Loucy (cell line): ENCODE results near the gene MCIDAS.

Source experiments
- H2AFZ ChIP-seq: fragments of 200-600 bp; sonication (generic); 2 replicates; pipeline ENCODE4 v1.6.0; 2016; ENCODE audit warnings: antibody characterized with exemption, mild to moderate bottlenecking, low read length, moderate library complexity
- H3F3A ChIP-seq: fragments of 200-600 bp; 2 replicates; pipeline ENCODE4 v1.6.0; 2016; ENCODE audit warnings: antibody characterized with exemption, low read depth, mild to moderate bottlenecking
- H3K27me3 ChIP-seq: fragments of 200-600 bp; sonication (generic); 2 replicates; pipeline ENCODE4 v1.6.1; 2014; ENCODE audit warnings: low read length, mild to moderate bottlenecking; ENCODE audit not compliant: insufficient read depth, poor library complexity, severe bottlenecking
- H3K36me3 ChIP-seq: fragments of 200-600 bp; sonication (generic); 2 replicates; pipeline ENCODE4 v1.6.1; 2016; ENCODE audit warnings: low read length; ENCODE audit not compliant: insufficient read depth
- H3K4me1 ChIP-seq: fragments of 200-600 bp; sonication (generic); 2 replicates; pipeline ENCODE4 v1.5.1; 2014; ENCODE audit warnings: low read length, mild to moderate bottlenecking; ENCODE audit not compliant: insufficient read depth, poor library complexity, severe bottlenecking
- H3K4me2 ChIP-seq: fragments of 200-600 bp; sonication (generic); 2 replicates; pipeline ENCODE4 v1.6.0; 2014; ENCODE audit warnings: antibody characterized with exemption, low read length, low read depth, mild to moderate bottlenecking; ENCODE audit not compliant: poor library complexity, severe bottlenecking
- H3K4me3 ChIP-seq: fragments of 200-600 bp; sonication (generic); 2 replicates; pipeline ENCODE4 v1.5.1; 2014; ENCODE audit warnings: low read length, mild to moderate bottlenecking, mixed read lengths; ENCODE audit not compliant: poor library complexity, severe bottlenecking
- H3K79me2 ChIP-seq: fragments of 200-600 bp; sonication (generic); 2 replicates; pipeline ENCODE4 v1.6.1; 2014; ENCODE audit warnings: low read length; ENCODE audit not compliant: insufficient read depth
- H3K9ac ChIP-seq: fragments of 200-600 bp; sonication (generic); 2 replicates; pipeline ENCODE4 v1.6.0; 2014; ENCODE audit warnings: mild to moderate bottlenecking, low read depth, low read length, moderate library complexity; ENCODE audit not compliant: poor library complexity, severe bottlenecking
- H3K9me2 ChIP-seq: fragments of 200-600 bp; sonication (generic); replicated peaks from 2 replicates; pipeline ENCODE4 v1.6.1; 2016; ENCODE audit warnings: low read depth, low read length, mixed read lengths
- H3K9me3 ChIP-seq: fragments of 200-600 bp; sonication (generic); 2 replicates; pipeline ENCODE4 v1.6.1; 2014; ENCODE audit warnings: mild to moderate bottlenecking, antibody characterized with exemption, low read length, low read depth; ENCODE audit not compliant: insufficient read depth
- H4K20me1 ChIP-seq: fragments of 200-600 bp; sonication (generic); 2 replicates; pipeline ENCODE4 v1.6.0; 2014; ENCODE audit warnings: antibody characterized with exemption, low read length, mild to moderate bottlenecking; ENCODE audit not compliant: insufficient read depth, poor library complexity, severe bottlenecking
- CTCF ChIP-seq: fragments of 200-600 bp; sonication (generic); conservative IDR thresholded peaks from 2 replicates; pipeline ENCODE4 v1.5.1; 2014; ENCODE audit warnings: mild to moderate bottlenecking, antibody characterized with exemption, low read length
- EZH2phosphoT487 ChIP-seq: fragments of 200-600 bp; IDR thresholded peaks from 2 replicates; pipeline ENCODE4 v1.6.1; 2018; ENCODE audit warnings: antibody characterized with exemption, mild to moderate bottlenecking, moderate library complexity, borderline replicate concordance

The MCIDAS gene

DNA sequence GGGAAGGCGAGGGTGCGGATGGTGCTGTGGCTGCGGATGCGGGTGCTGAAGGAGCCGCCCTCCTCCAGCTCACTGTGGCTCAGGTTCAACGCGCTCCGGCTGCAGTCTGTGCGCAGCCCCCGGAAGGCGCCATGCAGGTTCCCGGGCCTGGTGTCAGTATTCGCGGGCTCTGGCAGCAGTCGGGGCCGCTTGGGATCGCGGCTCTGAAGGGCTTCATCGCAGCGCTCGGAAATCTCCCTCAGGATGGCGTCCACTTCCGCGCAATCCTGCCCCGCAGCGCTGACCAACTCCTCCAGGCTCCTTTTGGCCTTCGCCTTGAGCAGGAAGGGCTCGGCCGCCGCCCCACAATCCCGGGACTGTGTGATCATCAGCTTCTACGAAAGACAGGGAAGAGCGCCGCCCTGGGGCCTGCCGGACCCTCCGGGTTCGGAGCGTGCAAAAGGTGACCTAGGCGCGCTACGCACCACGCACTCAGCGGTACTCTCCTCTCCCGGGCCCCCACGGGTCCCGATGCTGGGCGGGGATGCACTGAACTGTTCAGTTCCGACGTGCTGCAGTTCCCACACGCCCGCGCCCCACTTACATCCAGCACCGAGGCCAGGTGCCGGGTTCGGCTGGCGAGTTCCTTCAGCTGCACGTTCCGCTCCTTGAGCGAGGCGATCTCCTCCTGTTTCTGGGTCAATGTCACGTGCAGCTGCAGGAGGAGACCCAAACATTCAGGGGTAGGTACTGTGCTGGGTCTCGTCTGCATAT is 6.5 kb downstream of the MCIDAS start:
- Histone ChIP-seq H3K36me3 (no peaks in the 10 kb centered on the region), H3K27me3 (no peaks in the 10 kb centered on the region), H3F3A (no peaks in the 10 kb centered on the region), H3K4me1 (no peaks in the 10 kb centered on the region), H3K9me2 (no peaks in the 10 kb centered on the region), H3K9me3 (no peaks in the 10 kb centered on the region), H2AFZ (no peak overlapping the region), H4K20me1 (no peaks in the 10 kb centered on the region), H3K4me3 (no peak overlapping the region), H3K79me2 (no peaks in the 10 kb centered on the region), H3K9ac (no peak overlapping the region), H3K4me2 (no peak overlapping the region)
- TF ChIP-seq EZH2phosphoT487 (no peak), CTCF (no peak)

DNA sequence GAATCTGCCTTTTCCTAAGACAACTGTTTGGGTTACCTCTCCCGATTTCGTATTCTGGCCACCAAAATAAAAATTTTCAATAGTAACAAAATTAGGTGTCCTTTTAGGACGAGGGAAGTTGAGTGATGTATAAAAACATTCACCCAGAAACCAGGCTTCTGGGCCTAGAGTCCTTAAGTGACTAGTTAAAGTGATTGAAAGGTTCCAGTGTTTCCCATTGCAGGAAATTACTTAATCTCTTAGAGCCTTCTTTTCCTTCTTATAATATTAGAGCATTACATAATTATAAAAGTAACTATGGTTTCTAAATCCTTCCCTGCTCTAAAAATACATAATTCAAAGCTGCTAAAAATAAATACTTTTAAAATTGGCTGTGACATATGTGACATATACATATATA is 7.3 kb downstream of the MCIDAS start:
- H3K4me2 ChIP-seq: no peak overlapping the region
- no peak overlapping the region for H3K9ac ChIP-seq
- no peaks in the 10 kb centered on the region for H3K27me3 ChIP-seq
- H3K9me2 ChIP-seq: no peaks in the 10 kb centered on the region
- H3K4me3 ChIP-seq: no peak overlapping the region
- H3K79me2 ChIP-seq: no peaks in the 10 kb centered on the region
- TF ChIP-seq EZH2phosphoT487: no peak
- TF ChIP-seq CTCF: no peak
- H4K20me1 ChIP-seq: no peaks in the 10 kb centered on the region
- H3K36me3 ChIP-seq: no peaks in the 10 kb centered on the region
- no peaks in the 10 kb centered on the region for H3K9me3 ChIP-seq
- no peaks in the 10 kb centered on the region for H3K4me1 ChIP-seq
- H2AFZ ChIP-seq: no peak overlapping the region
- no peaks in the 10 kb centered on the region for H3F3A ChIP-seq

DNA sequence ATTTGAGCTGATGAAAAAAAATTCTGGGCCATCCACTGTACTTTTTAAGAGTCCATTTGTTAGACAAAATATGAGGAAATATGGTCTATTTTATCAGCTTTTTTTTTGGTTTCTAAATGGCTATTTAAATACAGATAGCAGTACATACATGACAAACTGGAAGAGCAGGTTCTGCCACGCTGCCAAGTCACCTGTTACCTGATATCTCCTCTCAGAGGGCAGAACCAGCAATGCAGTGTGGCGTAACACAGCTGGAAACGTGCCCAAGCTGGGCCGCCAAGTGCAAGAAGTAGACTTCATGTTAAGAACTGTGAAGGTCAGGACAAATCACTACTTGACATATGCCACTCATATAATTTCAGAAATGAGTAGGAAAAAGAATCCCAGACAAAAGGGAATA is 8.1 kb downstream of the MCIDAS start:
- no peaks in the 10 kb centered on the region for H3F3A ChIP-seq
- H4K20me1 ChIP-seq: no peaks in the 10 kb centered on the region
- H3K4me2 ChIP-seq: no peak overlapping the region
- no peaks in the 10 kb centered on the region for H3K4me1 ChIP-seq
- H3K79me2 ChIP-seq: no peaks in the 10 kb centered on the region
- H3K4me3 ChIP-seq: no peak overlapping the region
- no peaks in the 10 kb centered on the region for H3K36me3 ChIP-seq
- no peaks in the 10 kb centered on the region for H3K27me3 ChIP-seq
- H3K9ac ChIP-seq: no peak overlapping the region
- H2AFZ ChIP-seq: no peak overlapping the region
- H3K9me3 ChIP-seq: no peaks in the 10 kb centered on the region
- no peaks in the 10 kb centered on the region for H3K9me2 ChIP-seq
- no peak for TF ChIP-seq EZH2phosphoT487
- no peak for TF ChIP-seq CTCF
